Hematopoietic multipotent progenitor cell treated with erythropoietin and hydrocortisone succinate and interleukin-3 and kit ligand, for 15 days (in vitro differentiated cells): ENCODE data around the gene PPIL4.
"Not testable (repeated sequence)": the region's sequence is repeated elsewhere in the genome, so short reads cannot be mapped to it uniquely, and the experiment has no call there.

Source experiments
- DNase-seq: peaks from one replicate; pipeline ENCODE4 v3.0.0-alpha.2; 2015; ENCODE audit warnings: low spot score

PPIL4 gene

GRCh38 chr6:149483334-149483725, 62.5 kb downstream of the PPIL4 start:
- no peak for DNase-seq

- no peak for DNase-seq
These were observed 63.1 kb downstream of the PPIL4 start for GRCh38 chr6:149482545-149483333.

DNA sequence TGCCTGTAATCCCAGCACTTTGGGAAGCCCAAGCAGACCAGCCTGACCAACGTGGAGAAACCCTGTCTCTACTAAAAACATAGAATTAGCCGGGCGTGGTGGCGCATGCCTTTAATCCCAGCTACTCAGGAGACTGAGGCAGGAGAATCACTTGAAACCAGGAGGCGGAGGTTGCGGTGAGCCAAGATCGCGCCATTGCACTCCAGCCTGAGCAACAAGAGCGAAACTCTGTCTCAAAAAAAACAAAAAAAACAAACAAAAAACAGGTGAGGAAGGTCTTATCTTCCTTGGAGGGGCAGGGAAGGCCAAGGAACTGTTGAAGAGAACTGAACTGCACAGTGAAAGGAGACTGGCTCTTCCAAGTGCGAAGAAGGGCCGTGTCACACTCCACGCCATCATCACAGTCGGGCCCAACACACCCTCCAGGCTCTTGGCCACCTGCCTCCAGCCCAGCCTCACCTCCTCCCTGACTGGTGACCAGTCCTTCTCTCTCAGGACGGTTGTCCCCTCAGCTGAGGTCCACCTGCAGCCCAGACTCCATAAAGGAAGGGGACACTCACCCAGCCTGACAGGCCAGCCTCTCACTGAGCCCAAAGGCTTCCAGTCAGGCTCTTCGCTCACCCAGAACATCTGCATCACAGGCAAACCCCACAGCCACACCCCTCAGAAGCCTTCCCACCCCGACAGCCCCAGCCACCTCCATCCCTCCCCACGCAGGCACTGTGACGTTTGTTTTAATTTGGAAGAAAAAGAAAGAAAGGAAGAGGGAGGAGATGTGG, 65.2 kb downstream of the PPIL4 start:
- DNase-seq: no peak

DNA sequence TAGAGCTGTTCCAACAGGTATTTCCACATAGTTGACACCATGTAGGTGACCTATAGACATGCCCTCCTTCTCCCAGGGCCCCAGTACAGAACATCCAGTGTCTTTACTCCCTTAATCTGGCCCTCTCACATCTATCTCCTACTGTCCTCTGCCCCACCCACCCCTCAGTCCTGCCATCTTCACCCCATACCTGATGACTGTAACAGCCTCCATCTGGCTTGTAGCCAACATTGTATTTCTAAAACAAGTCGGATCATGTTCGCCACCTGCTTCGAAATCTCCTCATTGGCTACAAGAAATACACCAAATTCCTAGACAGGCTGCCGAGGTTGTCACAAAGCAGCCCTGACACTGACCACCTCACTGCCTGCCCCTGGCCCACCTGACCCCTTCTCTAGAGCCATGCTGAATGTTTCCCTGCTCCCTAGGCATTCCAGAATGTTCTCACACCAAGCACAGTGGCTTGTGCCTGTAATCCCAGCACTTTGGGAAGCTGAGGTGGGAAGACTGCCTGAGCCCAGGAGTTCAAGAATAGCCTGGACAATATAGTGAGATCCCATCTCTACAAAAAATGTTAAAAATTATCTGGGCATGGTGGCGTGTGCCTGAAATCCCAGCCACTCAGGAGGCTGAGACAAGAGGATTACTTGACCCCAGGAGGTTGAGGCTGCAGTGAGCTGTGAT, 67.1 kb downstream of the PPIL4 start:
- no peak for DNase-seq

- no peak for DNase-seq
These were observed 68.3 kb downstream of the PPIL4 start for GRCh38 chr6:149477544-149477943.

- DNase-seq: no peak
These were observed 68.9 kb downstream of the PPIL4 start for GRCh38 chr6:149476789-149477455.

DNA sequence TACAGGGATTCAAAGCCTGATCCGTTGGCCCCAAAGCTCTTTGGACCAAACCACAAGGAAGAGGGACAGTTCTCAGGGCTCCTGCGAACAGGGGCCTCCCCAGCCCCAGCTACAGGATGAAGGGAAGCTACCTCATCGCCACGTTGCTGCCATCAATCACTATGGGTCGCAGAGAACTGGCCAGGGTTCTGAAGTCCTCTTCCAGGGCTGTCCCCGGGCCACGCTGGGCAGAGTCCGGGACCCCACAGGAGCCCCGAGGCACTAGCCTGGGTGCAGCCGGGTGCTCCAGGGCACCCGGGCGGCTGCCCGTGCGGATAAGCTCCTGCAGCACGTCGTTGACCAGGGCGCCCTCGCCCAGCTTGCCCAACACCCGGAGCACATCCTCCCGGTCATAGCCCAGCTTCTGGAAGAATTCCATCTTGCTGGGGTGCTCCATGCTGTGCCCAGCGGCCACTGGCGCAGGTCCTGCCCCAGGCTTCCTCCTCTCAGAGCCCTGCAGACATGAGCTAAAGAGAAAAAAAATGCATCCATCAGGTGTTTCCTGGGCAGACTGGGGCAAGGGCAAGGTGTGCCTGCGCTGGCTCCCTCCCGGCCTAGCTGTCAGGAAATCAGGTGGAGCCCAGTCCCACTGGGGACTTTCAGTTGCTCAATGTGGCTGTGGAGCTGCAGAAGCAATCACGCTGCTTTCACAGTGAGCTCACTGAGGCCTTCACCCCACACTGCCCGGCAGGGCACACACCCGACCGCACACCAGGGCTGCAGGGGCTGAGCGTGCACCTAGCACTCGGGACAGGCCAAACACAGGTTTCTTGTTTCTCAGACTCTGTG, 71.5 kb downstream of the PPIL4 start:
- DNase-seq: no peak

- no peak for DNase-seq
These were observed 72.5 kb downstream of the PPIL4 start for GRCh38 chr6:149473080-149474052.

- no peak for DNase-seq
These were observed 73.6 kb downstream of the PPIL4 start for GRCh38 chr6:149472241-149472640.

GRCh38 chr6:149471801-149472200, 74.0 kb downstream of the PPIL4 start:
- no peak for DNase-seq

- no peak for DNase-seq
These were observed 74.9 kb downstream of the PPIL4 start for GRCh38 chr6:149470948-149471347.

DNA sequence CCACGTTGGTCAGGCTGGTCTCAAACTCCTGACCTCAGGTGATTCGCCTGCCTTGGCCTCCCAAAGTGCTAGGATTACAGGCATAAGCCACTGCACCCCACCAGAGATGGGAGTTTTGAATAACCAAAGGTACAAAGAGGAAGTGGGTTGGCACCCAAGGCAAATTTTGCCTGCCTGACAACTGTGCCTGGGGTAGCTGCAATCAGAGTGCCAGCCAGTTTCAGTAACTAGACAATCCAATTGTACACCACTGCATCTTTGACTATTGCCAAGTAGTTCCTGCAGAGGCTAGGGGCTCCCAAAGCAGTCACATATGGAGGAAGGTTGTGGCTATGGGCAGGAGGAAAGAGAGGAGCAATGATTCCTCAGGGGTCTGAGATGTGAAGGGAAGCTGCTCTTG, 77.7 kb downstream of the PPIL4 start:
- DNase-seq: no peak

DNA sequence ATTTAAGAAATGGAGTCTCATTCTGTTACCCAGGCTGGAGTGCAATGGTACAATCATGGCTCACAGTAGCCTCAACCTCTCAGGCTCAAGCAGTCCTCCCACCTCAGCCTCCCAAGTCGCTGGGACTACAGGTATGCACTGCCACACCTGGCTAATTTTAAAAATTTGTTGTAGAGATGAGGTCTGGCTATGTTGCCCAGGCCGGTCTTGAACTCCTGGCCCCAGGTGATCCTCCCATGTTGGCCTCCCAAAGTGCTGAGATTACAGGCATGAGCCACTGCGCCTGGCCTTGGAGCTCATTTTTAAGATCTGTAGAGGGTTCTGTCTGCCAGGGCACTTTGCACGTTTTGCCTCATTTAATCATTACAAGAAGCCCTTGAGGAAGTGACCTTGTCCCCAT, 78.6 kb downstream of the PPIL4 start:
- DNase-seq: no peak

DNA sequence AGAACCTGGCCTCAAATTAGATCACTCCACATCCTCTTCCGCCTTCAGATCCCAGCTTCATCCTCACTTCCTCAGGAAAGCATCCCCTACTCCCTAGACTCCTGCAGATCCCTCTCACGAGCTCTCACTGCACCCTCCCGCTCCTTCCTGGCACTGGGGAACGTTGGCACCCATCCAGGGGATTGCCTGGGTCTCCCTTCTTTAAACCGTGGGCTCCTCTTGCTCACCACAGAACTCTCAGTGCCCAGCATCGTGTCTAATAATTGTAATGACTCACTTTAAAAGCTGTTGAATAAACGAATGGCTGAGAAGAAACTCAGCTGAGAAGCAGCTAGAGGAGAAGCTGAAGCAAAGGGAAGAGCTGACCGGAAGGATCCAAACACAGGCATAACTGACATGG, 81.4 kb downstream of the PPIL4 start:
- DNase-seq: no peak

GRCh38 chr6:149463781-149464180, 82.1 kb downstream of the PPIL4 start:
- DNase-seq: no peak

GRCh38 chr6:149462712-149463111, 83.1 kb downstream of the PPIL4 start:
- DNase-seq: not testable (repeated sequence)

- DNase-seq: no peak
These were observed 84.2 kb downstream of the PPIL4 start for GRCh38 chr6:149461670-149462069.

GRCh38 chr6:149460249-149460648, 85.6 kb downstream of the PPIL4 start:
- not testable (repeated sequence) for DNase-seq

- no peak for DNase-seq
These were observed 86.1 kb downstream of the PPIL4 start for GRCh38 chr6:149459761-149460160.

GRCh38 chr6:149458806-149459205, 87.0 kb downstream of the PPIL4 start:
- DNase-seq: no peak
